H1 (cell line): ENCODE results near the gene APH1B. TPM values are rescaled to one million over a fixed set of nuclear protein-coding genes. Genes with fewer than 3 reads are reported as not detected.

ENCODE experiments used
- BRCA1 ChIP-seq: IDR thresholded peaks from 2 replicates; pipeline ENCODE4 v1.6.1; 2012; ENCODE audit warnings: low read depth, low read length, improper control_type of control experiment
- CBX5 ChIP-seq: fragments of 300-800, 300-1000 bp; sonication (generic); IDR thresholded peaks from 2 replicates; pipeline ENCODE4 v1.7.1; 2016; ENCODE audit warnings: antibody characterized with exemption, low read length, low read depth
- CEBPB ChIP-seq: IDR thresholded peaks from 2 replicates; pipeline ENCODE4 v1.6.1; 2012; ENCODE audit warnings: low read depth, low read length
- CHD2 ChIP-seq: IDR thresholded peaks from 2 replicates; pipeline ENCODE4 v1.6.1; 2012; ENCODE audit warnings: low read length, improper control_type of control experiment
- CREB1 ChIP-seq: IDR thresholded peaks from 2 replicates; pipeline ENCODE4 v1.6.1; 2012; ENCODE audit warnings: inconsistent platforms
- EGR1 ChIP-seq: IDR thresholded peaks from 2 replicates; pipeline ENCODE4 v1.6.1; 2011; ENCODE audit warnings: low read depth, low read length, borderline replicate concordance
- GABPA ChIP-seq: IDR thresholded peaks from 2 replicates; pipeline ENCODE4 v1.6.1; 2011; ENCODE audit warnings: mild to moderate bottlenecking, low read length, moderate library complexity, borderline replicate concordance; ENCODE audit not compliant: insufficient read depth
- HDAC2 ChIP-seq, 2 experiments: fragments of 300-600 bp in 1 of 2; sonication (generic) in 1 of 2; IDR thresholded peaks; 2 replicates each; pipeline ENCODE4 v1.6.1; 2011 to 2012; ENCODE audit warnings: low read depth in 2 of 2, low read length in 2 of 2, mild to moderate bottlenecking in 2 of 2, moderate library complexity in 2 of 2, borderline replicate concordance in 1 of 2, inconsistent platforms in 1 of 2
- JUN ChIP-seq: IDR thresholded peaks from 2 replicates; pipeline ENCODE4 v1.6.1; 2011; ENCODE audit warnings: low read depth, mild to moderate bottlenecking, improper control_type of control experiment, low read length
- KDM4A ChIP-seq: IDR thresholded peaks from one replicate; pipeline ENCODE4 v1.7.1; 2012; ENCODE audit warnings: low read depth, mild to moderate bottlenecking, moderate library complexity, low read length, inconsistent platforms; ENCODE audit not compliant: severe bottlenecking
- MAFK ChIP-seq: IDR thresholded peaks from 2 replicates; pipeline ENCODE4 v1.6.1; 2012; ENCODE audit warnings: low read depth, mild to moderate bottlenecking, improper control_type of control experiment, low read length
- NRF1 ChIP-seq: IDR thresholded peaks from 2 replicates; pipeline ENCODE4 v1.6.1; 2011; ENCODE audit warnings: mild to moderate bottlenecking, low read depth, low read length, improper control_type of control experiment
- RAD21 ChIP-seq, 2 experiments: IDR thresholded peaks in 1 of 2; conservative IDR thresholded peaks in 1 of 2; 2 replicates each; pipeline ENCODE4 v1.6.1; 2011; ENCODE audit warnings: low read depth in 2 of 2, low read length in 2 of 2, improper control_type of control experiment in 1 of 2, inconsistent platforms in 1 of 2, mild to moderate bottlenecking in 1 of 2, moderate library complexity in 1 of 2
- RXRA ChIP-seq: IDR thresholded peaks from 2 replicates; pipeline ENCODE4 v1.6.1; 2011; ENCODE audit warnings: low read depth, mild to moderate bottlenecking, low read length, moderate library complexity; ENCODE audit not compliant: insufficient read depth
- SAP30 ChIP-seq: fragments of 300-600 bp; sonication (generic); IDR thresholded peaks from 2 replicates; pipeline ENCODE4 v1.7.1; 2012; ENCODE audit warnings: low read length, moderate library complexity, mild to moderate bottlenecking, inconsistent platforms; ENCODE audit not compliant: insufficient read depth, insufficient replicate concordance
- SIN3A ChIP-seq, 2 experiments: IDR thresholded peaks in 1 of 2; conservative IDR thresholded peaks in 1 of 2; 2 replicates each; pipeline ENCODE4 v1.6.1; 2011 to 2012; ENCODE audit warnings: low read length in 2 of 2, improper control_type of control experiment in 1 of 2, low read depth in 1 of 2, mild to moderate bottlenecking in 1 of 2
- SIRT6 ChIP-seq: IDR thresholded peaks from one replicate; pipeline ENCODE4 v1.7.1; 2012; ENCODE audit warnings: low read length, inconsistent platforms
- SIX5 ChIP-seq: IDR thresholded peaks from 2 replicates; pipeline ENCODE4 v1.6.1; 2011; ENCODE audit warnings: mild to moderate bottlenecking, low read depth, low read length
- SRF ChIP-seq: IDR thresholded peaks from 2 replicates; pipeline ENCODE4 v1.6.1; 2011; ENCODE audit warnings: mild to moderate bottlenecking, low read depth, low read length, moderate library complexity
- TAF1 ChIP-seq: IDR thresholded peaks from 2 replicates; pipeline ENCODE4 v1.6.1; 2011; ENCODE audit warnings: mild to moderate bottlenecking, low read depth, low read length
- TAF7 ChIP-seq: optimal IDR thresholded peaks from 2 replicates; pipeline ENCODE3; 2011; ENCODE audit warnings: low read depth, mild to moderate bottlenecking, inconsistent platforms, low read length, moderate library complexity, borderline replicate concordance
- YY1 ChIP-seq: IDR thresholded peaks from 2 replicates; pipeline ENCODE4 v1.6.1; 2011; ENCODE audit warnings: low read depth, mild to moderate bottlenecking, low read length
- polyA plus RNA-seq, 7 experiments: library from polyadenylated mRNA; depleted of rRNA in 3 of 7; stranded (reverse) in 5 of 7; unstranded in 2 of 7; fragments of >200 nt in 5 of 7; fragments of 200-250 nt in 2 of 7; gene quantifications; 1 replicate in 5 of 7; 2 replicates in 1 of 7; 4 replicates in 1 of 7; pipeline versions ENCODE4 v1.2.1 to v1.2.3, GENCODE V29; 2011 to 2013; ENCODE audit warnings: missing spikeins in 2 of 7, mixed read lengths in 2 of 7
- total RNA-seq: library from RNA; stranded (reverse); fragmentation: NEBNext Ultra II Directional; extraction: Animal tissue kit (Norgen Biotek cat#: 25700); gene quantifications from 2 replicates; pipeline ENCODE4 v1.2.1, GENCODE V29; 2021
- TF ChIP-seq, protein P1 (sequence below): IDR thresholded peaks from 2 replicates; pipeline ENCODE4 v1.6.1; 2011; ENCODE audit warnings: low read length, improper control_type of control experiment

Gene APH1B
- total and polyA plus RNA-seq, 2 of the 8 experiments (the other 6 are each of a cell fraction or from before 2014, with no cell fraction given), result 11.5 to 22.9 TPM

DNA sequence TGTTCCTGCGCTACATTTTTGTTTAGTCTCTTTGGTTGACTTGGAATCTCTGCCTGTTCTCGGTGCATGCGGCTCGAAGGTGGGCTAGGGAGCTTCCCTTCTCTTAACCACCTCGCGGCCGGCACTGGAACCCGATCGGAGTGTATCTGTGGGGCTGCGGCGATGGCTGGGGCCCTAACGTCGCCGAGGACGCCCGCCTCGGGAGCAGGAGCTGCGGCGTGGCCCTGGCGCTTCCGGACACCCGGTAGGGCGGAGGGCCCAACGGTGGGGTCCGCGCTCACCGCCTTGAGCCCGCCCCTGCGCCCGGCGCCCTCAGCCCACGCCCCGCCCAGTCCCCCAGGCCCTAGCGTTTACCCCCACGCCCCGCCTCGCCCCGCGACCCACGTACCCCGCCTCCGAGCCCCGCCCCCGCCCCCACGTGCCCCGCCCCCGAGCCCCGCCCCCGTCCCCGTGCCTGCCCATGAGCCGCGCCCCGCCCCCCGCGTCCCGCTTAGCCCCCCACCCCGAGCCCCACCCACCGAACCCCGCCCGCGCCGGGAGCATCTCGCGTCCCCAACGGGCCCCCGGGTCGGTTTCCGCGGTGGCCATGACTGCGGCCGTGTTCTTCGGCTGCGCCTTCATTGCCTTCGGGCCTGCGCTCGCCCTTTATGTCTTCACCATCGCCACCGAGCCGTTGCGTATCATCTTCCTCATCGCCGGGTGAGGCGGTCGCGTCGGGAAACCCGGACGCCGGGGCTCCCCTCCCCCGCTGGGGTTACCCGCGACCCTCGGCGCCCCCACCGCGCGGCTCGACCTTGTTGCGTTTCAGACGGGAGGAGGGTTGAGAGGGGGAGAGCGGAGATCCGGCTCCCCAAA is at the start of gene APH1B (continued):
- TF ChIP-seq RAD21 (IDR thresholded peaks at IDR 0.05 in 1 of 2, conservative IDR thresholded peaks at IDR 0.05 in 1 of 2; ENCODE audit: low read depth in 2 of 2, low read length in 2 of 2) (peak; percentile 5 to 16; a peak in 3 of 4 replicates), CEBPB (no peak), SIN3A (conservative IDR thresholded peaks at IDR 0.05 in 1 of 2, IDR thresholded peaks at IDR 0.05 in 1 of 2; ENCODE audit: low read depth in 1 of 2, low read length in 2 of 2) (0 out of 4 replicates have a peak, but pooled peaks have one; percentile 26 to 40), SAP30 (no peak), TAF7 (peak; percentile 37), CBX5 (no peak), JUN (no peak), NRF1 (no peak), YY1 (peak; percentile 14; the same call in 1 of the 2 replicates), EGR1 (no peak), RXRA (no peak), KDM4A (peak; percentile 73), BRCA1 (no peak), SIX5 (no peak), GABPA (no peak), TAF1 (no peak), HDAC2 (IDR thresholded peaks at IDR 0.05; ENCODE audit: borderline replicate concordance in 1 of 2, low read depth in 2 of 2, low read length in 2 of 2) (no peak), SIRT6 (no peak), CHD2 (no peak), SRF (0 out of 2 replicates have a peak, but pooled peaks have one; percentile 12), CREB1 (no peak), MAFK (no peak)
- TF ChIP-seq, protein P1, sequence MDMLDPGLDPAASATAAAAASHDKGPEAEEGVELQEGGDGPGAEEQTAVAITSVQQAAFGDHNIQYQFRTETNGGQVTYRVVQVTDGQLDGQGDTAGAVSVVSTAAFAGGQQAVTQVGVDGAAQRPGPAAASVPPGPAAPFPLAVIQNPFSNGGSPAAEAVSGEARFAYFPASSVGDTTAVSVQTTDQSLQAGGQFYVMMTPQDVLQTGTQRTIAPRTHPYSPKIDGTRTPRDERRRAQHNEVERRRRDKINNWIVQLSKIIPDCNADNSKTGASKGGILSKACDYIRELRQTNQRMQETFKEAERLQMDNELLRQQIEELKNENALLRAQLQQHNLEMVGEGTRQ, result no peak
